Measurements from ENCODE around the gene RPS4Y2. TPM values are rescaled to one million over a fixed set of nuclear protein-coding genes. Genes with fewer than 3 reads are reported as not detected.

Gene RPS4Y2
- total RNA-seq (2021) = not detected in 2 replicates
- Bru-seq, nascent RNA = not detected
- BruChase-seq, experiment 1, labeled RNA remaining after a 2-hour chase = not detected
- not detected for BruChase-seq, experiment 2, labeled RNA remaining after a 6-hour chase
- long read RNA-seq = 0 reads

- H3K27me3 ChIP-seq (replicated peaks; ENCODE audit: insufficient read depth, low read depth, low read length, poor library complexity) = no peaks in the 10 kb centered on the region
- TF ChIP-seq EZH2 (IDR thresholded peaks at IDR 0.05; ENCODE audit: borderline replicate concordance, low read depth, low read length, poor library complexity, severe bottlenecking) (no peak), CTCF (conservative IDR thresholded peaks at IDR 0.05; ENCODE audit: low read depth, low read length) (no peak)
- H3K9me3 ChIP-seq (ENCODE audit: low read depth, low read length, poor library complexity, severe bottlenecking) = no peaks in the 10 kb centered on the region
- H3K27ac ChIP-seq (ENCODE audit: low read depth, low read length, poor library complexity, severe bottlenecking) = no peak within 1 kb of the TSS
- BruUV-seq (replicated peaks) = no TSS peak
- DNase-seq (ENCODE audit: low spot score) = no peak
- ChIA-PET CTCF (no interaction called here), POLR2A (ENCODE audit: low non-redundant PET) (no interaction called here)
- intact Hi-C loops (cut with micrococcal nuclease; ENCODE audit: unreplicated experiment) = no loop called here
- no peak within 1 kb of the TSS for H3K4me3 ChIP-seq (ENCODE audit: low read depth, low read length, poor library complexity, severe bottlenecking)
- no peaks in the 10 kb centered on the region for H3K4me1 ChIP-seq (ENCODE audit: insufficient read depth, low read length, poor library complexity, severe bottlenecking)
- H3K36me3 ChIP-seq (ENCODE audit: insufficient read depth, low read length, poor library complexity, severe bottlenecking) = no peaks in the 10 kb centered on the region
Observed at GRCh38 chrY:20755808-20756207, at the start of gene RPS4Y2. TSS of gene RPS4Y2 (plus strand) at chrY:20756108. CDS start at chrY:20756164, 56 bp downstream.

- CTCF ChIA-PET = no interaction called here
- Histone ChIP-seq H3K36me3 (ENCODE audit: insufficient read depth, low read length, poor library complexity, severe bottlenecking) (no peaks in the 10 kb centered on the region), H3K9me3 (ENCODE audit: low read depth, low read length, poor library complexity, severe bottlenecking) (no peaks in the 10 kb centered on the region), H3K27me3 (replicated peaks; ENCODE audit: insufficient read depth, low read depth, low read length, poor library complexity) (no peaks in the 10 kb centered on the region), H3K4me1 (ENCODE audit: insufficient read depth, low read length, poor library complexity, severe bottlenecking) (no peaks in the 10 kb centered on the region), H3K4me3 (ENCODE audit: low read depth, low read length, poor library complexity, severe bottlenecking) (no peak overlapping the region), H3K27ac (ENCODE audit: low read depth, low read length, poor library complexity, severe bottlenecking) (no peak overlapping the region)
- intact Hi-C loops (cut with micrococcal nuclease; ENCODE audit: unreplicated experiment) = no loop called here
- no peak for DNase-seq (ENCODE audit: low spot score)
- no peak for TF ChIP-seq CTCF (conservative IDR thresholded peaks at IDR 0.05; ENCODE audit: low read depth, low read length)
- no peak for TF ChIP-seq EZH2 (IDR thresholded peaks at IDR 0.05; ENCODE audit: borderline replicate concordance, low read depth, low read length, poor library complexity, severe bottlenecking)
- POLR2A ChIA-PET (ENCODE audit: low non-redundant PET) = no interaction called here
- no TSS peak for BruUV-seq (replicated peaks)
Observed at GRCh38 chrY:20714391-20714790, 41.5 kb upstream of the RPS4Y2 start.

DNA sequence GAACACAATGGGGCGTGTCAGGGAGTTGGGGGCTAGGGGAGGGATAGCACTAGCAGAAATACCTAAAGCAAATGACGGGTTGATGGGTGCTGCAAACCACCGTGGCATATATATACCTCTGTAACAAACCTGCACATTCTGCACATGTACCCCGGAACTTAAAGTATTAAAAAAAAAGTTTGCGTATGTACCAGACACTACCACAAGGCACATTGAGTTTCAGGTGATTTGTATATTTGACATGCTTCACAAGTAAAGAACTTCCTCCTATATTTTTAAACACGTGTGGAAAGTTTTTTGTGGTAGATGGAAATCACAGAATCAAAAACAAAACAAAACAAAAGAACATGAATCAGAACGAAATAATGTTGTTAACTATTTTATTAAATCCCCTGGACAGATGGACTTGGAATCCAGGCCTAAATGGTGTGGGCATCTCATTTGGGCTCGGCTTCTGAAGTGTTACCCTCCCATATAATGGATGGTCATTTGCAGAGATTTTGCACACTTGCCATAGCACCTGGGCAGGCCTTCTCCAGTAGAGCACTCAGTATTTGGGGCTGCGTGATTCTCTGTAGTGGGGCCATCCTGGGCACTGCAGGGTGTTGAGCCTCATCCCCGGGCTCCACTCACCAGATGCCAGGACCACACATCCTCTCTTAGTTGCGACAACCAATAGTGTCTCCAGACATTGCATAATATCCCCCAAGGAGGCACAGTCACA is 29.6 kb upstream of the RPS4Y2 start:
- H3K27me3 ChIP-seq (replicated peaks; ENCODE audit: insufficient read depth, low read depth, low read length, poor library complexity) = no peaks in the 10 kb centered on the region
- TF ChIP-seq EZH2 (IDR thresholded peaks at IDR 0.05; ENCODE audit: borderline replicate concordance, low read depth, low read length, poor library complexity, severe bottlenecking) (no peak), CTCF (conservative IDR thresholded peaks at IDR 0.05; ENCODE audit: low read depth, low read length) (no peak)
- H3K9me3 ChIP-seq (ENCODE audit: low read depth, low read length, poor library complexity, severe bottlenecking) = no peaks in the 10 kb centered on the region
- no peaks in the 10 kb centered on the region for H3K4me1 ChIP-seq (ENCODE audit: insufficient read depth, low read length, poor library complexity, severe bottlenecking)
- POLR2A ChIA-PET (ENCODE audit: low non-redundant PET) = no interaction called here
- intact Hi-C loops (cut with micrococcal nuclease; ENCODE audit: unreplicated experiment) = no loop called here
- H3K27ac ChIP-seq (ENCODE audit: low read depth, low read length, poor library complexity, severe bottlenecking) = no peak overlapping the region
- no peak overlapping the region for H3K4me3 ChIP-seq (ENCODE audit: low read depth, low read length, poor library complexity, severe bottlenecking)
- no peaks in the 10 kb centered on the region for H3K36me3 ChIP-seq (ENCODE audit: insufficient read depth, low read length, poor library complexity, severe bottlenecking)
- no TSS peak for BruUV-seq (replicated peaks)
- CTCF ChIA-PET = no interaction called here
- no peak for DNase-seq (ENCODE audit: low spot score)
